SK-N-SH treated with all-trans-retinoic acid at 6 μM for 48 hours (cell line): ENCODE results near the gene CRTC3.

Experiments used
- ATAC-seq: fragments of 200-7000 bp; cut with Tn5 transposase; 3 replicates; pipeline ENCODE4 v1.9.1; 2020; ENCODE audit warnings: mild to moderate bottlenecking, moderate library complexity
- ARNTL ChIP-seq: fragments of 450-650 bp; formaldehyde crosslinking; IDR thresholded peaks from 2 replicates; pipeline ENCODE4 v1.5.0; 2020; ENCODE audit warnings: low read depth, mild to moderate bottlenecking, moderate library complexity, borderline replicate concordance
- BACH2 ChIP-seq: fragments of 250-450 bp; sonication (Bioruptor Pico); IDR thresholded peaks from 2 replicates; pipeline ENCODE4 v1.9.0; 2021; ENCODE audit warnings: mild to moderate bottlenecking, borderline replicate concordance
- CREB5 ChIP-seq: fragments of 250-450 bp; sonication (Bioruptor Pico); IDR thresholded peaks from 2 replicates; pipeline ENCODE4 v1.5.1; 2020; ENCODE audit warnings: low read depth, mild to moderate bottlenecking, moderate library complexity
- CSDC2 ChIP-seq: fragments of 250-450 bp; sonication (Bioruptor Pico); IDR thresholded peaks from 2 replicates; pipeline ENCODE4 v1.5.0; 2020; ENCODE audit warnings: mild to moderate bottlenecking, moderate library complexity
- CSRNP3 ChIP-seq: fragments of 250-450 bp; sonication (Bioruptor Pico); IDR thresholded peaks from 2 replicates; pipeline ENCODE4 v1.5.1; 2021; ENCODE audit warnings: mild to moderate bottlenecking, moderate library complexity
- ESRRG ChIP-seq: fragments of 250-450 bp; sonication (Bioruptor Pico); IDR thresholded peaks from 2 replicates; pipeline ENCODE4 v1.6.1; 2021; ENCODE audit warnings: mild to moderate bottlenecking
- OSR1 ChIP-seq: fragments of 250-450 bp; sonication (Bioruptor Pico); IDR thresholded peaks from 2 replicates; pipeline ENCODE4 v1.8.0; 2022; ENCODE audit warnings: moderate library complexity, mild to moderate bottlenecking, inconsistent platforms
- PATZ1 ChIP-seq: fragments of 250-450 bp; sonication (Bioruptor Pico); IDR thresholded peaks from 2 replicates; pipeline ENCODE4 v1.8.0; 2020; ENCODE audit warnings: mild to moderate bottlenecking, moderate library complexity, borderline replicate concordance
- POU6F1 ChIP-seq: fragments of 250-450 bp; sonication (Bioruptor Pico); IDR thresholded peaks from 2 replicates; pipeline ENCODE4 v1.8.0; 2021; ENCODE audit warnings: low read depth, mild to moderate bottlenecking, moderate library complexity, borderline replicate concordance
- PPARA ChIP-seq: fragments of 250-450 bp; sonication (Bioruptor Pico); IDR thresholded peaks from 2 replicates; pipeline ENCODE4 v1.5.0; 2020; ENCODE audit warnings: mild to moderate bottlenecking, borderline replicate concordance
- RARB ChIP-seq: fragments of 250-450 bp; sonication (Bioruptor Pico); IDR thresholded peaks from 2 replicates; pipeline ENCODE4 v1.8.0; 2021; ENCODE audit warnings: mild to moderate bottlenecking, moderate library complexity
- SNAI2 ChIP-seq: fragments of 250-450 bp; sonication (Bioruptor Pico); IDR thresholded peaks from 2 replicates; pipeline ENCODE4 v1.5.0; 2020; ENCODE audit warnings: mild to moderate bottlenecking, moderate library complexity
- TOX ChIP-seq: fragments of 250-450 bp; sonication (Bioruptor Pico); IDR thresholded peaks from 2 replicates; pipeline ENCODE4 v1.8.0; 2021; ENCODE audit warnings: mild to moderate bottlenecking, moderate library complexity, borderline replicate concordance
- TSHZ2 ChIP-seq: fragments of 250-450 bp; sonication (Bioruptor Pico); IDR thresholded peaks from 2 replicates; pipeline ENCODE4 v1.5.0; 2020; ENCODE audit warnings: mild to moderate bottlenecking, moderate library complexity
- ZC3H10 ChIP-seq: fragments of 250-450 bp; sonication (Bioruptor Pico); IDR thresholded peaks from 2 replicates; pipeline ENCODE4 v1.5.1; 2021; ENCODE audit warnings: mild to moderate bottlenecking, moderate library complexity
- ZFP3 ChIP-seq: fragments of 250-450 bp; sonication (Bioruptor Pico); IDR thresholded peaks from 2 replicates; pipeline ENCODE4 v1.5.0; 2020; ENCODE audit warnings: mild to moderate bottlenecking, moderate library complexity
- ZNF565 ChIP-seq: fragments of 450-650 bp; formaldehyde crosslinking; conservative IDR thresholded peaks from 2 replicates; pipeline ENCODE4 v1.5.0; 2020; ENCODE audit warnings: low read depth, mild to moderate bottlenecking, moderate library complexity
- ZNF70 ChIP-seq: fragments of 450-650 bp; formaldehyde crosslinking; IDR thresholded peaks from 2 replicates; pipeline ENCODE4 v1.5.0; 2020; ENCODE audit warnings: mild to moderate bottlenecking, moderate library complexity

The CRTC3 gene

GRCh38 chr15:90581771-90582352, 52.1 kb downstream of the CRTC3 start:
- ATAC-seq = no peak
- no peak for TF ChIP-seq TSHZ2 (CRISPR knock-in tag)
- TF ChIP-seq PPARA = no peak
- no peak for TF ChIP-seq ZNF70 (CRISPR knock-in tag)
- TF ChIP-seq ZFP3 (CRISPR knock-in tag) = no peak

GRCh38 chr15:90582553-90582952, 52.8 kb downstream of the CRTC3 start:
- no peak for TF ChIP-seq RARB (CRISPR knock-in tag)
- no peak for TF ChIP-seq ARNTL (CRISPR knock-in tag)
- no peak for TF ChIP-seq OSR1 (CRISPR knock-in tag)
- TF ChIP-seq PPARA = no peak
- no peak for TF ChIP-seq ZNF70 (CRISPR knock-in tag)
- no peak for TF ChIP-seq CREB5 (CRISPR knock-in tag)
- TF ChIP-seq ZNF565 = no peak
- ATAC-seq = no peak

GRCh38 chr15:90583471-90584252, 53.9 kb downstream of the CRTC3 start:
- ATAC-seq = no peak
- TF ChIP-seq PATZ1 (no peak), ESRRG (CRISPR knock-in tag) (no peak), CREB5 (CRISPR knock-in tag) (no peak), CSDC2 (CRISPR knock-in tag) (no peak), ZC3H10 (CRISPR knock-in tag) (no peak), ZFP3 (CRISPR knock-in tag) (no peak), OSR1 (CRISPR knock-in tag) (no peak), ZNF565 (no peak), ARNTL (CRISPR knock-in tag) (no peak), TOX (CRISPR knock-in tag) (no peak), CSRNP3 (CRISPR knock-in tag) (no peak), BACH2 (CRISPR knock-in tag) (no peak), SNAI2 (CRISPR knock-in tag) (no peak), RARB (CRISPR knock-in tag) (no peak), POU6F1 (no peak)
